ENCODE results near the gene DCBLD1. TPM values are rescaled to one million over a fixed set of nuclear protein-coding genes. Genes with fewer than 3 reads are reported as not detected.
A peak's percentile ranks its signal among the peaks of the same experiment; 100 is the strongest.

DCBLD1 gene
- total RNA-seq, 1 donor from 2014 or later: 14.2 TPM

DNA sequence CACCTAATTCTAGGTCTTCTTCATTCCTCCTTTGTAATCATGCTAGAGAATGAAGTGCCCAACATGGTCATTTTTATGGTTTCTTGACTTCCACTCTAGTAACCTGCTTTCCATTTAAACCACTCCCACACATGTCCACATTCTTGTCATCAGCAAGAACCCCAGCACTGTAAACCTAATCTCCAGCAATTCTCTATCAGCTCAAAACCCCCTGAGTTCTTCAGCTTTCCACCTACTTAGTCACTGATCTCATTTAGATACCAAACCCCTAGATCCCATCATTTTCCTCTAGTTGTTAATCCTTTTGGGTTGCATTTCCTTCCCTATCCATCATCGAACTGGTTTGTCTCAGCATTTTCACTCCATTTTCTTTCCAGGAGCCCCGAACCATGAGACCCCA lies 70.1 kb downstream of the DCBLD1 start:
- Histone ChIP-seq H3K27ac (no peak overlapping the region), H3K9me3 (no peaks in the 10 kb centered on the region), H3K4me3 (no peak overlapping the region), H3K36me3 (no peaks in the 10 kb centered on the region), H3K4me1 (peaks cover 12% of the 10 kb centered on the region), H3K27me3 (no peaks in the 10 kb centered on the region)
- intact Hi-C loops (cut with DNase I): loop anchor here (1.0 kb wide), 1 partner anchor 102 kb away; no protein-coding TSS in a partner anchor
- DNase-seq (ENCODE audit: extremely low spot score in 2 of 2): no peak
- TF ChIP-seq POLR2AphosphoS5 (IDR thresholded peaks at IDR 0.05; ENCODE audit: insufficient read depth in 1 of 2, low read depth in 1 of 2): no peak
- TF ChIP-seq, protein P1, sequence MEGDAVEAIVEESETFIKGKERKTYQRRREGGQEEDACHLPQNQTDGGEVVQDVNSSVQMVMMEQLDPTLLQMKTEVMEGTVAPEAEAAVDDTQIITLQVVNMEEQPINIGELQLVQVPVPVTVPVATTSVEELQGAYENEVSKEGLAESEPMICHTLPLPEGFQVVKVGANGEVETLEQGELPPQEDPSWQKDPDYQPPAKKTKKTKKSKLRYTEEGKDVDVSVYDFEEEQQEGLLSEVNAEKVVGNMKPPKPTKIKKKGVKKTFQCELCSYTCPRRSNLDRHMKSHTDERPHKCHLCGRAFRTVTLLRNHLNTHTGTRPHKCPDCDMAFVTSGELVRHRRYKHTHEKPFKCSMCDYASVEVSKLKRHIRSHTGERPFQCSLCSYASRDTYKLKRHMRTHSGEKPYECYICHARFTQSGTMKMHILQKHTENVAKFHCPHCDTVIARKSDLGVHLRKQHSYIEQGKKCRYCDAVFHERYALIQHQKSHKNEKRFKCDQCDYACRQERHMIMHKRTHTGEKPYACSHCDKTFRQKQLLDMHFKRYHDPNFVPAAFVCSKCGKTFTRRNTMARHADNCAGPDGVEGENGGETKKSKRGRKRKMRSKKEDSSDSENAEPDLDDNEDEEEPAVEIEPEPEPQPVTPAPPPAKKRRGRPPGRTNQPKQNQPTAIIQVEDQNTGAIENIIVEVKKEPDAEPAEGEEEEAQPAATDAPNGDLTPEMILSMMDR (IDR thresholded peaks at IDR 0.05): no peak
- TF ChIP-seq POLR2A (IDR thresholded peaks at IDR 0.05): no peak

DNA sequence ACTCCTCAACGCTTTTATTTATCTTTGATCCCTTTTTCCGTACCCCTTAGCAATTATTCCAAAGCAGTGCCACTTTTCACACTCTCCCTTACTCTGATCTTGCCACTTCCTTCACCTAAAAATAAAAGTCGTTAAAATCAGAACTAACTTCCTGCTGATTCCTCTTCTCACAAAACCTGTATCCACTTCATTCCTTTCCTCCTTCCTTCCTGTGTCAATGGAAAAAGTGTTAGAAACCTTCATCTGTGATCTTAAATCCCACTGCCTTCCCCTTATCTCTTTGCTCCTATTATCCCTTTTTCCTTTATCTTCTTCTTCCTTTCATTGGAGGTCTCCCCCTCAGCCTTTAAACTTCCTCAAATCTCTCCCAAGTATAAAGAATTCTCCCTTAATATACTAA lies 70.7 kb downstream of the DCBLD1 start:
- no peak for DNase-seq (ENCODE audit: extremely low spot score in 2 of 2)
- intact Hi-C loops (cut with DNase I): loop anchor here (1.0 kb wide), 1 partner anchor 103 kb away; no protein-coding TSS in a partner anchor
- Histone ChIP-seq H3K9me3 (no peaks in the 10 kb centered on the region), H3K27ac (no peak overlapping the region), H3K4me1 (peaks cover 8% of the 10 kb centered on the region), H3K36me3 (no peaks in the 10 kb centered on the region), H3K27me3 (no peaks in the 10 kb centered on the region), H3K4me3 (no peak overlapping the region)
- TF ChIP-seq POLR2AphosphoS5 (IDR thresholded peaks at IDR 0.05; ENCODE audit: insufficient read depth in 1 of 2, low read depth in 1 of 2): no peak
- TF ChIP-seq, protein P1 (IDR thresholded peaks at IDR 0.05): no peak
- no peak for TF ChIP-seq POLR2A (IDR thresholded peaks at IDR 0.05)

DNA sequence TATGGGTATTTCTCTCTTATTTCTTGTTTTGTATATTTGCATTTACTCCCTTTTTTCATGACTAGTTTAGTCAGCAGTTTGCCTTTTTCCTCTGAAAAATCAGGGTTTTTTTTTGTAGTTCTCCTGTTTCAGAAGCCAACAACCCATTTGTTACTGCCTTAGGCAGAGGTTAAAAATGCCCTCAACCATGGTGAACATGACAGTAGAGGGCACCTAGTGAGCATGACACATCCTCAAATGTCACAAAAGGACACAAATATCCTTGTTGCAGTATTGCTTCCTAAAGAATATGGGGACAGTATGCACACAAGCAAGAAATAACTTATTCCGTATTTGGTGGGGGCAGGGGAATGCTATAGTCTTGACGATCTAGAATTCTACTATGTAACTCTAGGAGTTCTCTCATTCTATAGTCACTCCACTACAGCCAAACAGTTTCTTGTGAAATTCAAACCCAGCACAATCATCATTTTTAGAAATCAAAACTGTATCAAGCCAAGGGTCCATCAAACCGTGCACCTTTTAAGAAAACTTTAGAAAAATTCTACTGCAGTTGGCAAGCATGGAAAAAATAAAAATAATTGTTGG lies 72.9 kb downstream of the DCBLD1 start:
- no peaks in the 10 kb centered on the region for H3K4me1 ChIP-seq
- no peak for TF ChIP-seq POLR2AphosphoS5 (IDR thresholded peaks at IDR 0.05; ENCODE audit: insufficient read depth in 1 of 2, low read depth in 1 of 2)
- TF ChIP-seq POLR2A (IDR thresholded peaks at IDR 0.05): no peak
- TF ChIP-seq, protein P1 (IDR thresholded peaks at IDR 0.05): no peak
- H3K27me3 ChIP-seq: no peaks in the 10 kb centered on the region
- no peak overlapping the region for H3K4me3 ChIP-seq
- intact Hi-C loops (cut with DNase I): no loop called here
- no peaks in the 10 kb centered on the region for H3K36me3 ChIP-seq
- H3K27ac ChIP-seq: no peak overlapping the region
- H3K9me3 ChIP-seq: no peaks in the 10 kb centered on the region
- no peak for DNase-seq (ENCODE audit: extremely low spot score in 2 of 2)

DNA sequence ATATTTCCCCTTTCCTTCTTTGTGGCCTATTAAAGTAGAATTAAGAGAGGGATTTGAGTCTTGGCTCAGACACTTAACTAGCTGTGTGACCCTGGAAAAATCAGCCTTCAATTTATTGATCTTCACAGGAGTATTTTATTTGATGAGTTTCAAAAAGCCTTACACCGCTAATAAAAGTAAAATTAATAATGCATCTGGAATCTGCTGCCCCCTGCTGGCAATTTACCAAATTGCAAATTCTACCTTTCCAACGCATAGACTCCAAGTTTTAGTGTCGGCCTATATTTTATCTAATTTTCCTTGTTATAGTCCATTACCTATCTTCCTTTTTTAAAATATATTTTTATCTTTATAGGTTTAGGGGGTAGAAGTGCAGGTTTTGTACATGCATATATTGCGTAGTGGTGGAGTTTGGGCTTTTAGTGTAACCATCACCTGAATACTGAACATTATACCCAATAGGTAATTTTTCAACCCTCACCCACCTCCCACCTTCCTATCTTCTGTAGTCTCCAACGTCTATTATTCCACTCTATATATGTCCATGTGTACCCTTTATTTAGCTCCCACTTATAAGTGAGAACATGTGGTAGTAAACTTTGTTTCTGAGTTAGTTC lies 73.5 kb downstream of the DCBLD1 start:
- no peak for DNase-seq (ENCODE audit: extremely low spot score in 2 of 2)
- H3K36me3 ChIP-seq: no peaks in the 10 kb centered on the region
- TF ChIP-seq, protein P1 (IDR thresholded peaks at IDR 0.05): peak; percentile 66 to 93 (median 69)
- TF ChIP-seq POLR2AphosphoS5 (IDR thresholded peaks at IDR 0.05; ENCODE audit: insufficient read depth in 1 of 2, low read depth in 1 of 2): no peak
- H3K4me1 ChIP-seq: no peaks in the 10 kb centered on the region
- H3K27ac ChIP-seq: no peak overlapping the region
- intact Hi-C loops (cut with DNase I): no loop called here
- H3K27me3 ChIP-seq: no peaks in the 10 kb centered on the region
- no peak overlapping the region for H3K4me3 ChIP-seq
- H3K9me3 ChIP-seq: no peaks in the 10 kb centered on the region

DNA sequence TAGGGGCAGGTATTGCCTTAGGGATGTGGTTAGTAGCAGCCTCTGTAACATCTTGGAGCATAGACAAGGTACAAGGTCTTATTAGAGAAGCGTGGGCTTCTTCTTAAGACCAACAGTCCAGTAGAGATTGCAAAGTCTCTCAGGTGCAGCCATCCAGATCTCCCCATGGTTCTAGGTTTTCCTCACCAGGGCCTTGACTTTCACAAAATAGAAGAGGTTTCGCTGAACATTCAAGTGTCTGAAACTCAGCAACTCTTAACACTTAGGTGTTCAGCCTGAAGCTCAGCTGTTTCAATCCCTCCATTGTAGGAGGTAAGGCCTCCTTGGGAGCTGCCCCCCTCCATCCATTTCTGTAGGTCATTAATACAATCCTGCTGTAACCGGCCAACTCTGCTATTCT lies 75.5 kb downstream of the DCBLD1 start:
- no peak for TF ChIP-seq POLR2AphosphoS5 (IDR thresholded peaks at IDR 0.05; ENCODE audit: insufficient read depth in 1 of 2, low read depth in 1 of 2)
- no peak for TF ChIP-seq POLR2A (IDR thresholded peaks at IDR 0.05)
- TF ChIP-seq, protein P1 (IDR thresholded peaks at IDR 0.05): no peak
- intact Hi-C loops (cut with DNase I): no loop called here

More for the DNA sequence above, 75.5 kb downstream of the DCBLD1 start:
- no peaks in the 10 kb centered on the region for H3K36me3 ChIP-seq
- no peak for DNase-seq (ENCODE audit: extremely low spot score in 2 of 2)
- H3K4me1 ChIP-seq: no peaks in the 10 kb centered on the region
- H3K4me3 ChIP-seq: no peak overlapping the region
- no peak overlapping the region for H3K27ac ChIP-seq
- H3K27me3 ChIP-seq: no peaks in the 10 kb centered on the region
- H3K9me3 ChIP-seq: no peaks in the 10 kb centered on the region
